IMR-90 (cell line): Measurements from ENCODE around the gene FAM89B. TPM values are rescaled to one million over a fixed set of nuclear protein-coding genes. Genes with fewer than 3 reads are reported as not detected.

Source experiments
- ATAC-seq: fragments of 200-7000 bp; cut with Tn5 transposase; 2 replicates; pipeline ENCODE4 v1.9.1; 2020; ENCODE audit warnings: low read depth, mild to moderate bottlenecking, moderate library complexity
- BruUV-seq: library from RNA; stranded (reverse); fragments of 400-500 nt; replicated peaks from 2 replicates; lab custom pipeline; 2021; lab: Mats Ljungman, UMichigan
- CTCF ChIA-PET: fragments of 300-600 bp; formaldehyde crosslinking; extraction: SDS; loops from one replicate; lab custom pipeline; 2021; ENCODE audit warnings: antibody characterized with exemption; lab: Yijun Ruan, JAX
- POLR2A ChIA-PET: fragments of 300-600 bp; sonication (Branson Sonifier 250); formaldehyde crosslinking; loops from one replicate; lab custom pipeline; 2022; ENCODE audit warnings: antibody characterized with exemption; ENCODE audit not compliant: unreplicated experiment; lab: Charles Lee
- DNase-seq: peaks from one replicate; pipeline ENCODE4 v3.0.0; 2013
- H2AFZ ChIP-seq: replicated peaks from 2 replicates; pipeline ENCODE3; 2013; ENCODE audit warnings: low read length, mild to moderate bottlenecking; ENCODE audit not compliant: poor library complexity
- H2AK5ac ChIP-seq: 2 replicates; pipeline ENCODE4 v1.6.1; 2013; ENCODE audit warnings: low read depth, low read length, inconsistent platforms
- H2AK9ac ChIP-seq: replicated peaks from 2 replicates; pipeline ENCODE3; 2013; ENCODE audit warnings: mild to moderate bottlenecking, low read depth, low read length, moderate library complexity; ENCODE audit not compliant: poor library complexity
- H2BK120ac ChIP-seq: 2 replicates; pipeline ENCODE4 v1.6.1; 2013; ENCODE audit warnings: low read depth, low read length, inconsistent platforms
- H2BK15ac ChIP-seq: 3 replicates; pipeline ENCODE4 v1.6.1; 2013; ENCODE audit warnings: low read depth, low read length, inconsistent platforms
- H2BK20ac ChIP-seq: 2 replicates; pipeline ENCODE4 v1.6.1; 2013; ENCODE audit warnings: low read depth, mild to moderate bottlenecking, inconsistent platforms, low read length, moderate library complexity
- H2BK5ac ChIP-seq: 2 replicates; pipeline ENCODE4 v1.6.1; 2013; ENCODE audit warnings: mild to moderate bottlenecking, low read depth, low read length, inconsistent platforms; ENCODE audit not compliant: poor library complexity, severe bottlenecking
- H3K14ac ChIP-seq: replicated peaks from 2 replicates; pipeline ENCODE4 v1.6.1; 2013; ENCODE audit warnings: low read depth, low read length, inconsistent platforms
- H3K18ac ChIP-seq: 2 replicates; pipeline ENCODE4 v1.6.1; 2013; ENCODE audit warnings: low read depth, low read length, control low read depth
- H3K23ac ChIP-seq: 2 replicates; pipeline ENCODE4 v1.6.1; 2013; ENCODE audit warnings: low read depth, low read length, inconsistent platforms
- H3K27ac ChIP-seq: 2 replicates; pipeline ENCODE4 v1.5.1; 2013; ENCODE audit warnings: mild to moderate bottlenecking, control low read depth, low read length; ENCODE audit not compliant: insufficient read depth
- H3K27me3 ChIP-seq: 2 replicates; pipeline ENCODE4 v1.6.1; 2013; ENCODE audit warnings: low read length; ENCODE audit not compliant: control insufficient read depth, insufficient read depth
- H3K36me3 ChIP-seq: 2 replicates; pipeline ENCODE4 v1.6.1; 2013; ENCODE audit warnings: low read length, mixed read lengths; ENCODE audit not compliant: control insufficient read depth, insufficient read depth
- H3K4ac ChIP-seq: 2 replicates; pipeline ENCODE4 v1.6.1; 2013; ENCODE audit warnings: low read depth, low read length, inconsistent platforms
- H3K4me1 ChIP-seq: 2 replicates; pipeline ENCODE4 v1.6.1; 2013; ENCODE audit warnings: low read length, mixed read lengths; ENCODE audit not compliant: control insufficient read depth, insufficient read depth
- H3K4me2 ChIP-seq: 2 replicates; pipeline ENCODE4 v1.6.1; 2013; ENCODE audit warnings: low read depth, mild to moderate bottlenecking, control low read depth, low read length, moderate library complexity
- H3K4me3 ChIP-seq: 2 replicates; pipeline ENCODE4 v1.5.1; 2013; ENCODE audit warnings: low read depth, mild to moderate bottlenecking, control low read depth, low read length, moderate library complexity; ENCODE audit not compliant: insufficient read depth
- H3K56ac ChIP-seq: 2 replicates; pipeline ENCODE4 v1.6.1; 2013; ENCODE audit warnings: low read length, inconsistent platforms; ENCODE audit not compliant: insufficient read depth; ENCODE audit errors: extremely low read depth
- H3K79me1 ChIP-seq, 2 experiments: 2 replicates each; pipeline ENCODE4 v1.6.1; 2013; ENCODE audit warnings: low read length in 2 of 2, inconsistent platforms in 1 of 2, low read depth in 1 of 2
- H3K9ac ChIP-seq: 2 replicates; pipeline ENCODE4 v1.6.1; 2013; ENCODE audit warnings: low read depth, low read length, control low read depth
- H3K9me1 ChIP-seq: 2 replicates; pipeline ENCODE4 v1.6.1; 2013; ENCODE audit warnings: low read length, inconsistent platforms; ENCODE audit not compliant: insufficient read depth
- H3K9me3 ChIP-seq: 2 replicates; pipeline ENCODE4 v1.6.1; 2013; ENCODE audit warnings: low read length; ENCODE audit not compliant: control insufficient read depth, insufficient read depth
- H4K20me1 ChIP-seq: 2 replicates; pipeline ENCODE4 v1.6.1; 2013; ENCODE audit warnings: low read length, inconsistent platforms; ENCODE audit not compliant: insufficient read depth
- H4K5ac ChIP-seq: 2 replicates; pipeline ENCODE4 v1.6.1; 2013; ENCODE audit warnings: mild to moderate bottlenecking, low read depth, low read length, control low read depth
- H4K8ac ChIP-seq, 2 experiments: 2 replicates each; pipeline ENCODE4 v1.6.1; 2013; ENCODE audit warnings: low read depth in 2 of 2, low read length in 2 of 2, control low read depth in 1 of 2, inconsistent platforms in 1 of 2
- H4K91ac ChIP-seq: 2 replicates; pipeline ENCODE4 v1.6.1; 2013; ENCODE audit warnings: low read depth, low read length, inconsistent platforms; ENCODE audit not compliant: insufficient read depth
- CEBPB ChIP-seq: IDR thresholded peaks from 2 replicates; pipeline ENCODE4 v1.6.1; 2012; ENCODE audit warnings: low read depth, low read length, improper control_type of control experiment
- CHD1 ChIP-seq: IDR thresholded peaks from 2 replicates; pipeline ENCODE4 v1.6.1; 2012; ENCODE audit warnings: low read depth, low read length, improper control_type of control experiment
- FOS ChIP-seq: fragments of 150-350 bp; IDR thresholded peaks from 2 replicates; pipeline ENCODE4 v1.6.1; 2016; ENCODE audit warnings: low read depth, low read length
- MAFK ChIP-seq: IDR thresholded peaks from 2 replicates; pipeline ENCODE4 v1.6.1; 2012; ENCODE audit warnings: low read depth, low read length, improper control_type of control experiment
- MAZ ChIP-seq: IDR thresholded peaks from 2 replicates; pipeline ENCODE4 v1.6.1; 2012; ENCODE audit warnings: low read depth, mild to moderate bottlenecking, low read length, improper control_type of control experiment, moderate library complexity, borderline replicate concordance
- MXI1 ChIP-seq: IDR thresholded peaks from 2 replicates; pipeline ENCODE4 v1.6.1; 2012; ENCODE audit warnings: low read depth, mild to moderate bottlenecking, low read length, moderate library complexity, borderline replicate concordance
- POLR2A ChIP-seq: IDR thresholded peaks from 2 replicates; pipeline ENCODE4 v1.6.1; 2012; ENCODE audit warnings: mild to moderate bottlenecking, low read depth, low read length
- RAD21 ChIP-seq: IDR thresholded peaks from 2 replicates; pipeline ENCODE4 v1.6.1; 2012; ENCODE audit warnings: low read length, improper control_type of control experiment
- SMC3 ChIP-seq: fragments of 150-350 bp; IDR thresholded peaks from 2 replicates; pipeline ENCODE4 v1.6.1; 2016; ENCODE audit warnings: low read depth, mild to moderate bottlenecking, antibody characterized with exemption, low read length, moderate library complexity
- WGBS, 2 experiments: methylation state at CpG; one replicate each; pipeline versions ENCODE4 v1.1.5 to v1.1.7; 2013; ENCODE audit warnings: missing lambda C conversion rate in 2 of 2; ENCODE audit not compliant: insufficient read length in 1 of 2; ENCODE audit errors: extremely low coverage in 2 of 2; 5-methylcytosine and 5-hydroxymethylcytosine counted together
- dilution Hi-C: fragments of 300-500 bp; cut with HindIII; formaldehyde crosslinking; loops from one replicate; pipeline ENCODE4 v1.14.3; 2018; ENCODE audit warnings: low sequenced_read_pairs; ENCODE audit not compliant: unreplicated experiment
- in situ Hi-C: fragments of 300-500 bp; cut with MboI; formaldehyde crosslinking; loops from 3 replicates; pipeline ENCODE4 v1.14.3; 2019; ENCODE audit warnings: low sequenced_read_pairs, inconsistent platforms, mixed read lengths
- intact Hi-C: fragments of 100-400 bp; cut with micrococcal nuclease; formaldehyde crosslinking; loops from 2 replicates; pipeline ENCODE4 v1.10.0; 2022
- polyA plus RNA-seq, 3 experiments: library from polyadenylated mRNA; depleted of rRNA; stranded (reverse); fragments of >200 nt; gene quantifications; 2 replicates each; pipeline ENCODE4 v1.2.3, GENCODE V29; 2012; ENCODE audit warnings: low replicate concordance in 1 of 3
- total RNA-seq: library from RNA; depleted of rRNA; stranded (reverse); fragments of >200 nt; gene quantifications from 2 replicates; pipeline ENCODE4 v1.2.3, GENCODE V29; 2012
- TF ChIP-seq, protein P1 (sequence below): fragments of 150-350 bp; IDR thresholded peaks from 2 replicates; pipeline ENCODE4 v1.6.1; 2016; ENCODE audit warnings: low read depth, mild to moderate bottlenecking, low read length, moderate library complexity, borderline replicate concordance

The FAM89B gene
- total and polyA plus RNA-seq, 2 of the 4 experiments (the other 2 are of a cell fraction): 12.0 to 65.5 TPM

DNA sequence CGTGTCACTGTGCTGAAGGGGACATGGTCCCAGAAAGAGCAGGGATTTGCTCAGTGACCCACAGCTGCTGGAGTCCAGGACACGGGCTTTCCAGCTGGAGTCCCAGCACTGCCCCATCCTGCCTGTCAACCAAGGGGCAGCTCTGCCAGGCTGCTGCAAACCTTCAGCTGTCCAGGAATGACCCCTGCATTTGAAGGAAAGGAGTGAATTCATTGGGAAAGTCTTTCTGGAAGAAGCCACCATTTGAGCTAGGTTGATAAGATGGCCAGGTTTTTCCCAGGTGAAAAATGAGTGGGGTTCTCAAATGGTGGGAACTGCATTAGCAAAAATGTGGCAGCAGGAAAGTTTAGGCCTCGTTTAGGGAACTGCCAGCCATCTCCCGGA is 13.9 kb downstream of the FAM89B start:
- WGBS, 2 experiments: 100% methylated on average over 3 of the region's 4 CpGs; no CpG with 5 or more reads in 1 of the 2 experiments
- TF ChIP-seq CHD1 (no peak), RAD21 (no peak), MXI1 (no peak), CEBPB (no peak), FOS (no peak), MAZ (no peak), MAFK (no peak), POLR2A (no peak), SMC3 (no peak)
- TF ChIP-seq, protein P1, sequence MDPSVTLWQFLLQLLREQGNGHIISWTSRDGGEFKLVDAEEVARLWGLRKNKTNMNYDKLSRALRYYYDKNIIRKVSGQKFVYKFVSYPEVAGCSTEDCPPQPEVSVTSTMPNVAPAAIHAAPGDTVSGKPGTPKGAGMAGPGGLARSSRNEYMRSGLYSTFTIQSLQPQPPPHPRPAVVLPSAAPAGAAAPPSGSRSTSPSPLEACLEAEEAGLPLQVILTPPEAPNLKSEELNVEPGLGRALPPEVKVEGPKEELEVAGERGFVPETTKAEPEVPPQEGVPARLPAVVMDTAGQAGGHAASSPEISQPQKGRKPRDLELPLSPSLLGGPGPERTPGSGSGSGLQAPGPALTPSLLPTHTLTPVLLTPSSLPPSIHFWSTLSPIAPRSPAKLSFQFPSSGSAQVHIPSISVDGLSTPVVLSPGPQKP: no peak
- Histone ChIP-seq H4K5ac (no peak overlapping the region), H3K79me1 (peaks cover 0 to 24% of the 10 kb centered on the region in 2 experiments; a peak in 1 of 4 replicates), H3K4me3 (no peak overlapping the region), H3K9me1 (no peaks in the 10 kb centered on the region), H2BK15ac (no peak overlapping the region), H4K20me1 (0 out of 2 replicates have a peak, but pooled peaks cover 4% of the 10 kb centered on the region), H2BK20ac (no peak overlapping the region), H3K14ac (no peak overlapping the region), H2AK5ac (no peak overlapping the region), H2AK9ac (no peak overlapping the region), H3K36me3 (peaks cover 39% of the 10 kb centered on the region), H2BK120ac (no peak overlapping the region), H4K8ac (no peak overlapping the region), H3K9me3 (no peaks in the 10 kb centered on the region), H2AFZ (no peak overlapping the region), H2BK5ac (no peak overlapping the region), H3K9ac (no peak overlapping the region; the same call in 1 of the 2 replicates), H3K23ac (no peak overlapping the region), H4K91ac (no peak overlapping the region), H3K56ac (no peak overlapping the region), H3K27ac (no peak overlapping the region), H3K27me3 (no peaks in the 10 kb centered on the region), H3K4ac (no peak overlapping the region), H3K4me1 (peaks cover 4% of the 10 kb centered on the region), H3K18ac (no peak overlapping the region), H3K4me2 (no peak overlapping the region)
- no TSS peak for BruUV-seq
- dilution Hi-C loops (no loop called here), in situ Hi-C loops (no loop called here), intact Hi-C loops (no loop called here)
- CTCF ChIA-PET: no interaction called here
- no peak for DNase-seq
- no peak for ATAC-seq
- POLR2A ChIA-PET: no interaction called here
